AG04449 (cell line): ENCODE results near the gene CHST14.

ENCODE experiments used
- CTCF ChIA-PET: fragments of 350-600 bp; formaldehyde crosslinking; extraction: SDS; loops from one replicate; lab custom pipeline; 2021; ENCODE audit warnings: antibody characterized with exemption; lab: Yijun Ruan, JAX
- POLR2A ChIA-PET: fragments of 400-600, 350-600 bp; formaldehyde crosslinking; extraction: SDS; loops from one replicate; lab custom pipeline; 2020; ENCODE audit warnings: antibody characterized with exemption, inconsistent platforms; lab: Yijun Ruan, JAX
- DNase-seq: peaks from one replicate; pipeline ENCODE4 v3.0.0-alpha.2; 2010; ENCODE audit warnings: low read depth, low spot score
- H3K4me3 ChIP-seq: 2 replicates; pipeline ENCODE4 v1.5.1; 2011; ENCODE audit warnings: low read depth, mild to moderate bottlenecking, control low read depth, low read length
- CTCF ChIP-seq: IDR thresholded peaks from one replicate; pipeline ENCODE4 v1.5.1; 2011; ENCODE audit warnings: mild to moderate bottlenecking, moderate library complexity, low read length, control low read depth, inconsistent platforms; ENCODE audit not compliant: insufficient read depth; ENCODE audit errors: missing control alignments

CHST14 gene

GRCh38 chr15:40436116-40436891, 34.5 kb upstream of the CHST14 start:
- TF ChIP-seq CTCF, result no peak
- no peak for DNase-seq
- H3K4me3 ChIP-seq, result peak overlapping the region; percentile 48
- CTCF ChIA-PET, result interaction anchor here (0.7 to 2.0 kb wide), 5 partner anchors 14 to 219 kb away, joined by 3 to 9 read pairs (median 5); no protein-coding TSS in a partner anchor
- POLR2A ChIA-PET, result no interaction called here

GRCh38 chr15:40436892-40437751, 33.7 kb upstream of the CHST14 start:
- no peak for TF ChIP-seq CTCF
- ChIA-PET CTCF (interaction anchor here (0.7 kb wide), 2 partner anchors 15 to 220 kb away, joined by 3 to 4 read pairs; no protein-coding TSS in a partner anchor), POLR2A (no interaction called here)
- peak overlapping the region; percentile 48 for H3K4me3 ChIP-seq
- DNase-seq, result no peak

- no peak for TF ChIP-seq CTCF
- H3K4me3 ChIP-seq, result no peak overlapping the region
- CTCF ChIA-PET, result interaction anchor here (4.8 kb wide), 1 partner anchor 13 kb away, joined by 25 read pairs; no protein-coding TSS in a partner anchor
- DNase-seq, result no peak
- POLR2A ChIA-PET, result no interaction called here
These were observed 32.8 kb upstream of the CHST14 start for GRCh38 chr15:40437752-40438687.

- ChIA-PET POLR2A (no interaction called here), CTCF (interaction anchor here (0.8 to 4.8 kb wide), 3 partner anchors 12 to 69 kb away, joined by 3 to 25 read pairs (median 6); no protein-coding TSS in a partner anchor)
- no peak overlapping the region for H3K4me3 ChIP-seq
- TF ChIP-seq CTCF, result no peak
- no peak for DNase-seq
These were observed 32.1 kb upstream of the CHST14 start for GRCh38 chr15:40438712-40439111.

- CTCF ChIA-PET, result interaction anchor here (0.8 to 4.8 kb wide), 13 partner anchors 9 to 420 kb away, joined by 3 to 25 read pairs (median 4); partner anchors contain the start of gene CHST14
- DNase-seq, result no peak
- POLR2A ChIA-PET, result interaction anchor here (0.6 kb wide), 1 partner anchor 570 kb away, joined by 3 read pairs; no protein-coding TSS in a partner anchor
These were observed 31.3 kb upstream of the CHST14 start for GRCh38 chr15:40439461-40439959.

More at GRCh38 chr15:40439461-40439959, 31.3 kb upstream of the CHST14 start:
- peak overlapping the region; percentile 62 for H3K4me3 ChIP-seq
- no peak for TF ChIP-seq CTCF
